Measurements from ENCODE around the gene SGPP2. TPM values are rescaled to one million over a fixed set of nuclear protein-coding genes. Genes with fewer than 3 reads are reported as not detected.

The SGPP2 gene
- total RNA-seq, 1 experiment from 2014 or later, result not detected

- Histone ChIP-seq H4K5ac (ENCODE audit: insufficient read length, low read depth, low read length) (no peak overlapping the region), H3K79me1 (ENCODE audit: insufficient read depth, low read depth, low read length, poor library complexity, severe bottlenecking) (no peaks in the 10 kb centered on the region), H3K56ac (ENCODE audit: insufficient read length, low read depth, low read length) (no peak overlapping the region), H3K9ac (ENCODE audit: extremely low read depth, insufficient read length, low read length) (no peak overlapping the region), H4K20me1 (ENCODE audit: control insufficient read depth, insufficient read depth, insufficient read length) (no peaks in the 10 kb centered on the region), H2BK5ac (ENCODE audit: insufficient read length, low read length) (no peak overlapping the region), H3K79me2 (ENCODE audit: insufficient read depth, low read length) (no peaks in the 10 kb centered on the region; the same call in 1 of the 2 replicates), H3K4me2 (ENCODE audit: insufficient read depth, insufficient read length, low read length) (no peak overlapping the region), H3K4ac (ENCODE audit: low read depth, low read length) (no peak overlapping the region), H3K27me3 (ENCODE audit: insufficient read depth, low read length) (no peaks in the 10 kb centered on the region), H3K23ac (ENCODE audit: insufficient read length, low read depth, low read length) (no peak overlapping the region), H3T11ph (ENCODE audit: low read length) (no peak overlapping the region), H4K91ac (ENCODE audit: insufficient read length, low read depth, low read length) (no peak overlapping the region), H3K14ac (ENCODE audit: insufficient read depth, low read length) (no peak overlapping the region), H3K18ac (ENCODE audit: insufficient read length, low read depth, low read length) (no peak overlapping the region), H2BK12ac (ENCODE audit: insufficient read length, low read depth, low read length) (no peak overlapping the region), H2AFZ (ENCODE audit: low read length) (no peak overlapping the region), H4K8ac (replicated peaks; ENCODE audit: insufficient read length, low read depth, low read length) (no peak overlapping the region), H2BK120ac (ENCODE audit: low read depth, low read length, poor library complexity, severe bottlenecking) (no peak overlapping the region), H3K27ac (ENCODE audit: insufficient read length, low read depth, low read length) (no peak overlapping the region), H3K23me2 (ENCODE audit: insufficient read length, low read depth, low read length, poor library complexity, severe bottlenecking) (no peaks in the 10 kb centered on the region), H2BK15ac (ENCODE audit: low read depth, low read length) (no peak overlapping the region), H2BK20ac (ENCODE audit: low read depth, low read length, poor library complexity, severe bottlenecking) (no peak overlapping the region), H3K9me3 (ENCODE audit: control insufficient read depth, low read depth, low read length) (no peaks in the 10 kb centered on the region), H3K4me1 (ENCODE audit: insufficient read depth, low read length) (no peaks in the 10 kb centered on the region), H2AK5ac (ENCODE audit: insufficient read length, low read length) (no peak overlapping the region)
- Mint-ChIP-seq H3K4me1 (peaks cover 2 to 9% of the 10 kb centered on the region in 2 experiments; a peak in 3 of 4 replicates), H3K27me3 (ENCODE audit: low read depth) (peaks cover 12% of the 10 kb centered on the region), H3K27ac (no peak overlapping the region), H3K9me3 (peaks cover 23 to 31% of the 10 kb centered on the region in 2 experiments), H3K4me3 (no peak overlapping the region), H3K36me3 (ENCODE audit: insufficient read depth in 1 of 3, low read depth in 3 of 3) (peaks cover 4 to 11% (median 7%) of the 10 kb centered on the region in 3 experiments; a peak in 6 of 7 replicates)
- DNase-seq, result no peak
- no CpG with 5 or more reads among the region's 2 CpGs for WGBS (ENCODE audit: extremely low coverage, insufficient read length, low lambda C conversion rate)
- no peak for TF ChIP-seq CTCF (conservative IDR thresholded peaks at IDR 0.05)
Observed at GRCh38 chr2:222408684-222409083, 15.7 kb upstream of the SGPP2 start.

Measured in H9 (cell line).